B cell (primary cell): Measurements from ENCODE around the gene LPAR2. TPM values are rescaled to one million over a fixed set of nuclear protein-coding genes. Genes with fewer than 3 reads are reported as not detected.
A peak's percentile ranks its signal among the peaks of the same experiment; 100 is the strongest.

ENCODE experiments used
- ATAC-seq: fragments of 200-7000 bp; cut with Tn5 transposase; one replicate; pipeline ENCODE4 v1.10.0; 2021; ENCODE audit warnings: low read depth, mild to moderate bottlenecking, moderate number of reproducible peaks, moderate library complexity
- CTCF ChIA-PET: fragments of 350-600 bp; sonication (Branson Sonifier 250); formaldehyde crosslinking; loops from one replicate; lab custom pipeline; 2021; ENCODE audit warnings: antibody characterized with exemption, inconsistent platforms; lab: Charles Lee
- POLR2A ChIA-PET: fragments of 350-600 bp; sonication (Branson Sonifier 250); formaldehyde crosslinking; loops from one replicate; lab custom pipeline; 2021; ENCODE audit warnings: antibody characterized with exemption; lab: Charles Lee
- DNase-seq: peaks from one replicate; pipeline ENCODE4 v3.0.0; 2013
- H2AFZ ChIP-seq: 2 replicates; pipeline ENCODE4 v1.6.1; 2012; ENCODE audit warnings: mild to moderate bottlenecking, low read depth, low read length; ENCODE audit not compliant: insufficient read depth, poor library complexity, severe bottlenecking
- H3K27ac ChIP-seq, 2 donors: 1 replicate in 1 of 2; 2 replicates in 1 of 2; pipeline ENCODE4 v1.5.1; 2012 to 2013; ENCODE audit warnings: low read length in 2 of 2, mild to moderate bottlenecking in 2 of 2, moderate library complexity in 1 of 2
- H3K27me3 ChIP-seq, 4 experiments: fragments of 200-600 bp in 1 of 4; sonication (generic) in 1 of 4; replicated peaks in 1 of 4; 1 replicate in 2 of 4; 2 replicates in 2 of 4; pipeline versions ENCODE4 v1.6.1 to v1.7.0; 2013 to 2016; ENCODE audit warnings: low read length in 3 of 4, mild to moderate bottlenecking in 2 of 4, mixed read lengths in 1 of 4, moderate library complexity in 1 of 4; ENCODE audit not compliant: insufficient read depth in 4 of 4, control insufficient read depth in 3 of 4; ENCODE audit errors: control extremely low read depth in 1 of 4
- H3K36me3 ChIP-seq, 2 experiments: replicated peaks in 1 of 2; 1 replicate in 1 of 2; 2 replicates in 1 of 2; pipeline versions ENCODE4 v1.6.1 to v1.7.1; 2013; ENCODE audit warnings: low read length in 1 of 2; ENCODE audit not compliant: insufficient read depth in 2 of 2, control insufficient read depth in 1 of 2; ENCODE audit errors: control extremely low read depth in 1 of 2, extremely low read depth in 1 of 2
- H3K4me1 ChIP-seq, 2 donors: fragments of 200-600 bp in 1 of 2; sonication (generic) in 1 of 2; 1 replicate in 1 of 2; 2 replicates in 1 of 2; pipeline versions ENCODE4 v1.5.1 to v1.6.1; 2013 to 2017; ENCODE audit warnings: low read length in 2 of 2; ENCODE audit not compliant: control insufficient read depth in 2 of 2, insufficient read depth in 2 of 2
- H3K4me2 ChIP-seq: replicated peaks from 2 replicates; pipeline ENCODE3; 2012; ENCODE audit warnings: mild to moderate bottlenecking, low read depth, low read length; ENCODE audit not compliant: poor library complexity, severe bottlenecking
- H3K4me3 ChIP-seq, 5 experiments: fragments of 200-600 bp in 1 of 5; sonication (generic) in 1 of 5; 1 replicate in 3 of 5; 2 replicates in 2 of 5; pipeline versions ENCODE4 v1.5.1 to v1.7.0; 2011 to 2016; ENCODE audit warnings: low read length in 4 of 5, mild to moderate bottlenecking in 4 of 5, low read depth in 2 of 5, control low read depth in 1 of 5, moderate library complexity in 1 of 5; ENCODE audit not compliant: insufficient read depth in 1 of 5; ENCODE audit errors: control extremely low read depth in 1 of 5, extremely low read depth in 1 of 5
- H3K79me2 ChIP-seq: fragments of 200-600 bp; sonication (generic); one replicate; pipeline ENCODE4 v1.6.0; 2016; ENCODE audit warnings: low read length; ENCODE audit not compliant: control insufficient read depth, insufficient read depth
- H3K9ac ChIP-seq: fragments of 200-600 bp; sonication (generic); 2 replicates; pipeline ENCODE4 v1.6.1; 2017; ENCODE audit warnings: mild to moderate bottlenecking, low read length, moderate library complexity
- H3K9me3 ChIP-seq, 3 donors: one replicate each; pipeline versions ENCODE4 v1.6.1 to v1.7.1; 2013; ENCODE audit warnings: low read length in 2 of 3; ENCODE audit not compliant: control insufficient read depth in 2 of 3, insufficient read depth in 1 of 3; ENCODE audit errors: control extremely low read depth in 1 of 3
- H4K20me1 ChIP-seq: 2 replicates; pipeline ENCODE4 v1.6.0; 2012; ENCODE audit warnings: mild to moderate bottlenecking, low read length; ENCODE audit not compliant: insufficient read depth, control insufficient read depth, poor library complexity, severe bottlenecking
- H3K27ac Mint-ChIP-seq: one replicate; pipeline ENCODE4 v1.8.0; 2021; ENCODE audit warnings: mixed read lengths
- H3K27me3 Mint-ChIP-seq: one replicate; pipeline ENCODE4 v1.8.0; 2021; ENCODE audit warnings: mixed read lengths
- H3K4me1 Mint-ChIP-seq: one replicate; pipeline ENCODE4 v1.8.0; 2021; ENCODE audit warnings: mixed read lengths
- H3K4me3 Mint-ChIP-seq: one replicate; pipeline ENCODE4 v1.8.0; 2021; ENCODE audit warnings: mixed read lengths
- H3K9me3 Mint-ChIP-seq: one replicate; pipeline ENCODE4 v1.8.0; 2022; ENCODE audit warnings: mixed read lengths; ENCODE audit not compliant: insufficient read depth
- EZH2 ChIP-seq: IDR thresholded peaks from 2 replicates; pipeline ENCODE4 v1.6.1; 2012; ENCODE audit warnings: borderline replicate concordance, low read depth, mild to moderate bottlenecking, moderate library complexity, low read length; ENCODE audit not compliant: insufficient read depth, poor library complexity, severe bottlenecking
- WGBS: methylation state at CpG from one replicate; pipeline ENCODE4 v1.1.5; 2013; ENCODE audit warnings: missing lambda C conversion rate; ENCODE audit not compliant: insufficient coverage; 5-methylcytosine and 5-hydroxymethylcytosine counted together
- intact Hi-C: fragments of 100-400 bp; cut with micrococcal nuclease; formaldehyde crosslinking; loops from one replicate; pipeline ENCODE4 v1.10.0; 2022
- polyA plus RNA-seq: library from polyadenylated mRNA; depleted of rRNA; stranded (reverse); fragments of >200 nt; gene quantifications from 2 replicates; pipeline ENCODE4 v1.2.3, GENCODE V29; 2012
- total RNA-seq, 2 donors: library from RNA; stranded (reverse); fragments of 120-200 nt in 1 of 2; gene quantifications; 1 replicate in 1 of 2; 2 replicates in 1 of 2; pipeline versions ENCODE4 v1.2.3 to v1.2.4, GENCODE V29; 2013 to 2022
- TF ChIP-seq, protein P1 (sequence below): fragments of 200-600 bp; IDR thresholded peaks from one replicate; pipeline ENCODE4 v1.8.0; 2022; ENCODE audit warnings: antibody characterized with exemption, mild to moderate bottlenecking

LPAR2 gene
- total and polyA plus RNA-seq, 2 donors (not counting 1 experiment from before 2014, with no cell fraction given): 27.1 to 37.2 TPM

DNA sequence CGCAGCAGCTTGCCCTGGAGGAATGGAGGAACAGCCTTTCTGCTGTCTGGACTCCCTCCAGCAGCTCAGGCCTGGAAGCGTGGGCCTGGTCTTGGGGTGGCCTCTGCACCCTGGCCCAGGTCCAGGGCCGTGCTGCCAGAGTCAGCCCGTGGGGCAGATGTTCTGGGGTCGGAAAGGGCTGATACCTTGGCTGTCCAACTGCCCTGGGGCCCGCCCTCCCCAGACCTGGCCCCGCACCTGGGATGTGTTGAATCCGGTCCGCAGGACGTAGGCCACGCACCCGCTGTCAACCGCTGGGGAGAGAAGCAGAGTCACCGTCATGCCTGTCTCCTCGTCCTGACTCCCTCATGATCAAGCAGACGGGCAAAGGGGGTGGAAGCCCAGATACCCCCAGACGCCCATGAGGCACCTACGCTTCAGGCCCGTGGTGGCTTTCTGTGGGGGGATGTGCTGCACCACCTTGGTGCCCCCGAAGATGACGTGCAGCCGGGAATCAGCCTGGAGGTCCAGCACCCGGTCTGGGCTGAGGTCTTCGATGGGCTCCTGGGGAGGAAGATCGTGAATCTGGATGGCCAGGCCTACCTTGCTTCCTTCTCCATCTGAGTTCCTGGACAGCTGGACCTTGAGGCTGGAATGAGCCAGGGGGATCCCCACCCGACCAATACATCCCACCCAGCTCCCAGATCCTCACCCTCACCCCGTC is 27.8 kb upstream of the LPAR2 start:
- Histone ChIP-seq H3K27ac (no peak overlapping the region), H3K4me3 (no peak overlapping the region), H2AFZ (no peak overlapping the region), H3K36me3 (peaks cover 0 to 92% of the 10 kb centered on the region in 2 experiments), H3K9ac (no peak overlapping the region), H3K4me2 (no peak overlapping the region), H4K20me1 (peaks cover 36% of the 10 kb centered on the region), H3K9me3 (no peaks in the 10 kb centered on the region), H3K79me2 (peaks cover 74% of the 10 kb centered on the region), H3K27me3 (no peaks in the 10 kb centered on the region), H3K4me1 (peaks cover 0 to under 1% of the 10 kb centered on the region in 2 donors)
- TF ChIP-seq, protein P1, sequence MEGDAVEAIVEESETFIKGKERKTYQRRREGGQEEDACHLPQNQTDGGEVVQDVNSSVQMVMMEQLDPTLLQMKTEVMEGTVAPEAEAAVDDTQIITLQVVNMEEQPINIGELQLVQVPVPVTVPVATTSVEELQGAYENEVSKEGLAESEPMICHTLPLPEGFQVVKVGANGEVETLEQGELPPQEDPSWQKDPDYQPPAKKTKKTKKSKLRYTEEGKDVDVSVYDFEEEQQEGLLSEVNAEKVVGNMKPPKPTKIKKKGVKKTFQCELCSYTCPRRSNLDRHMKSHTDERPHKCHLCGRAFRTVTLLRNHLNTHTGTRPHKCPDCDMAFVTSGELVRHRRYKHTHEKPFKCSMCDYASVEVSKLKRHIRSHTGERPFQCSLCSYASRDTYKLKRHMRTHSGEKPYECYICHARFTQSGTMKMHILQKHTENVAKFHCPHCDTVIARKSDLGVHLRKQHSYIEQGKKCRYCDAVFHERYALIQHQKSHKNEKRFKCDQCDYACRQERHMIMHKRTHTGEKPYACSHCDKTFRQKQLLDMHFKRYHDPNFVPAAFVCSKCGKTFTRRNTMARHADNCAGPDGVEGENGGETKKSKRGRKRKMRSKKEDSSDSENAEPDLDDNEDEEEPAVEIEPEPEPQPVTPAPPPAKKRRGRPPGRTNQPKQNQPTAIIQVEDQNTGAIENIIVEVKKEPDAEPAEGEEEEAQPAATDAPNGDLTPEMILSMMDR: no peak
- TF ChIP-seq EZH2: no peak
- CTCF ChIA-PET: no interaction called here
- no peaks in the 10 kb centered on the region for H3K4me1 Mint-ChIP-seq
- WGBS: 97% methylated on average over 27 of the region's 27 CpGs
- DNase-seq (peak; percentile 5), ATAC-seq (no peak)
- no peaks in the 10 kb centered on the region for H3K9me3 Mint-ChIP-seq
- no peaks in the 10 kb centered on the region for H3K27me3 Mint-ChIP-seq
- POLR2A ChIA-PET: no interaction called here
- no peak overlapping the region for H3K27ac Mint-ChIP-seq
- H3K4me3 Mint-ChIP-seq: no peak overlapping the region
- intact Hi-C loops: no loop called here

DNA sequence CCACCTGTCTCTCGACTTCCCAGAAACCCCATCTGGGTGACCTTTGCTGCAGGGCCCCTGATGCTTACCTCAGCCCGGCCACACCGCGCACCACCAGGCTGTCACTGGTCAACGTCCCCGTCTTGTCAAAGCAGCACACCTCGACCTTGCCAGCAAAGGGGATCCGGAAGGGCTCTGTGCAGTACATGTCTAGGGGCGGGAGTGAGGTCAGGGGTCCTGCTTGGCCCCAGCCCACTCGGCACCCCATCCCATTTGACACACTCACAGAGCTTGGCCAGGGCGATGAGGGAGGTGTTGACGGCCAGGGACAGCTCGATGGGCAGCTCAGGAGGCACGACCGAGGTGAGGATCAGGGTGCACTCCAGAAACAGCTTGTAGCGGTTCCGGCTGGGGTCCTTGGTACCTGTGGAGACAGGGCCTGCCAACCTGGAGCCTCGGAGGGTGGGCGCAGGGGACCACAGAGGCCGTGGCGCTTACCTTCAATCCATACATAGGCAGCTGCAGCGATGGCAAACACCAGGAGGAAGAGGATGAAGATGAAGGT is 27.1 kb upstream of the LPAR2 start:
- intact Hi-C loops: no loop called here
- Histone ChIP-seq H3K9ac (no peak overlapping the region), H3K4me1 (no peaks in the 10 kb centered on the region), H3K36me3 (peaks cover 0 to 99% of the 10 kb centered on the region in 2 experiments), H3K4me3 (no peak overlapping the region), H3K27me3 (no peaks in the 10 kb centered on the region), H3K79me2 (peaks cover 71% of the 10 kb centered on the region), H2AFZ (no peak overlapping the region), H3K9me3 (no peaks in the 10 kb centered on the region), H3K4me2 (no peak overlapping the region), H3K27ac (no peak overlapping the region), H4K20me1 (peaks cover 36% of the 10 kb centered on the region)
- Mint-ChIP-seq H3K27me3 (no peaks in the 10 kb centered on the region), H3K4me1 (no peaks in the 10 kb centered on the region), H3K9me3 (no peaks in the 10 kb centered on the region), H3K4me3 (no peak overlapping the region), H3K27ac (no peak overlapping the region)
- TF ChIP-seq, protein P1: no peak
- no peak for TF ChIP-seq EZH2
- 98% methylated on average over 21 of the region's 22 CpGs for WGBS
- ChIA-PET POLR2A (no interaction called here), CTCF (interaction anchor here (2.0 kb wide), 1 partner anchor 11 kb away, joined by 5 read pairs; the partner anchor contains the start of gene GMIP)
- ATAC-seq: no peak
- DNase-seq: peak; percentile 4
